ENCODE data around the gene P4HB. TPM values are rescaled to one million over a fixed set of nuclear protein-coding genes. Genes with fewer than 3 reads are reported as not detected.

The P4HB gene
- total RNA-seq, 1 donor from 2014 or later = 792 TPM

- DNase-seq (ENCODE audit: extremely low spot score, unreplicated experiment) = no peak
- no peak overlapping the region for H3K4me3 Mint-ChIP-seq (ENCODE audit: unreplicated experiment)
- TF ChIP-seq CTCF (IDR thresholded peaks at IDR 0.05) = no peak
- no peak overlapping the region for H3K27ac Mint-ChIP-seq (ENCODE audit: unreplicated experiment)
- no peaks in the 10 kb centered on the region for H3K36me3 Mint-ChIP-seq (ENCODE audit: unreplicated experiment)
- H3K27me3 Mint-ChIP-seq (ENCODE audit: unreplicated experiment) = peaks cover 2% of the 10 kb centered on the region
- no peaks in the 10 kb centered on the region for H3K4me1 Mint-ChIP-seq (ENCODE audit: unreplicated experiment)
- no peaks in the 10 kb centered on the region for H3K9me3 Mint-ChIP-seq (ENCODE audit: unreplicated experiment)
Observed at GRCh38 chr17:81814748-81815645, 45.3 kb downstream of the P4HB start.

- Mint-ChIP-seq H3K27me3 (ENCODE audit: unreplicated experiment) (peaks cover 4% of the 10 kb centered on the region), H3K4me3 (ENCODE audit: unreplicated experiment) (no peak overlapping the region), H3K9me3 (ENCODE audit: unreplicated experiment) (no peaks in the 10 kb centered on the region), H3K36me3 (ENCODE audit: unreplicated experiment) (no peaks in the 10 kb centered on the region), H3K27ac (ENCODE audit: unreplicated experiment) (no peak overlapping the region), H3K4me1 (ENCODE audit: unreplicated experiment) (no peaks in the 10 kb centered on the region)
- no peak for DNase-seq (ENCODE audit: extremely low spot score, unreplicated experiment)
- no peak for TF ChIP-seq CTCF (IDR thresholded peaks at IDR 0.05)
Observed at GRCh38 chr17:81813861-81814683, 46.3 kb downstream of the P4HB start.

GRCh38 chr17:81813371-81813684, 47.0 kb downstream of the P4HB start:
- no peaks in the 10 kb centered on the region for H3K9me3 Mint-ChIP-seq (ENCODE audit: unreplicated experiment)
- TF ChIP-seq CTCF (IDR thresholded peaks at IDR 0.05) = no peak
- no peak overlapping the region for H3K4me3 Mint-ChIP-seq (ENCODE audit: unreplicated experiment)
- no peak for DNase-seq (ENCODE audit: extremely low spot score, unreplicated experiment)
- no peak overlapping the region for H3K27ac Mint-ChIP-seq (ENCODE audit: unreplicated experiment)
- peaks cover 6% of the 10 kb centered on the region for H3K27me3 Mint-ChIP-seq (ENCODE audit: unreplicated experiment)
- no peaks in the 10 kb centered on the region for H3K4me1 Mint-ChIP-seq (ENCODE audit: unreplicated experiment)
- H3K36me3 Mint-ChIP-seq (ENCODE audit: unreplicated experiment) = no peaks in the 10 kb centered on the region

- TF ChIP-seq CTCF (IDR thresholded peaks at IDR 0.05) = no peak
- Mint-ChIP-seq H3K27me3 (ENCODE audit: unreplicated experiment) (peaks cover 6% of the 10 kb centered on the region), H3K9me3 (ENCODE audit: unreplicated experiment) (no peaks in the 10 kb centered on the region), H3K4me3 (ENCODE audit: unreplicated experiment) (no peak overlapping the region), H3K36me3 (ENCODE audit: unreplicated experiment) (no peaks in the 10 kb centered on the region), H3K4me1 (ENCODE audit: unreplicated experiment) (no peaks in the 10 kb centered on the region), H3K27ac (ENCODE audit: unreplicated experiment) (no peak overlapping the region)
- DNase-seq (ENCODE audit: extremely low spot score, unreplicated experiment) = no peak
Observed at GRCh38 chr17:81812571-81813370, 47.6 kb downstream of the P4HB start.
